22Rv1 (cell line): ENCODE results near the gene PYGO2.
"Not testable (repeated sequence)": the region's sequence is repeated elsewhere in the genome, so short reads cannot be mapped to it uniquely, and the experiment has no call there.

ENCODE experiments used
- CTCF ChIP-seq: fragments of 450-650 bp; IDR thresholded peaks from 2 replicates; pipeline ENCODE4 v1.5.1; 2017; ENCODE audit warnings: mild to moderate bottlenecking
- ZFX ChIP-seq: fragments of 450-650 bp; IDR thresholded peaks from 2 replicates; pipeline ENCODE4 v1.6.1; 2017; ENCODE audit warnings: antibody characterized with exemption, borderline replicate concordance

- not testable (repeated sequence) for TF ChIP-seq CTCF, ZFX
Observed at GRCh38 chr1:154986736-154987135, 25.2 kb upstream of the PYGO2 start.
